GM19397 (cell line): ENCODE results near the gene CPNE9.

ENCODE experiments used
- ATAC-seq: cut with Tn5 transposase; IDR thresholded peaks from one replicate; pipeline ENCODE4 v1.9.1; 2021; ENCODE audit warnings: mild to moderate bottlenecking, moderate library complexity; ENCODE audit not compliant: unreplicated experiment

The CPNE9 gene

GRCh38 chr3:9686050-9686550 is 17.5 kb upstream of the CPNE9 start:
- ATAC-seq: no peak

GRCh38 chr3:9686703-9687102 is 16.9 kb upstream of the CPNE9 start:
- no peak for ATAC-seq

GRCh38 chr3:9687514-9687913 is 16.1 kb upstream of the CPNE9 start:
- ATAC-seq: no peak

- ATAC-seq: no peak
Observed at GRCh38 chr3:9688961-9689360, 14.7 kb upstream of the CPNE9 start.

GRCh38 chr3:9689757-9690156 is 13.9 kb upstream of the CPNE9 start:
- ATAC-seq: no peak

GRCh38 chr3:9690451-9691450 is 12.9 kb upstream of the CPNE9 start:
- peak; percentile 98 for ATAC-seq

GRCh38 chr3:9691636-9692035 is 12.0 kb upstream of the CPNE9 start:
- no peak for ATAC-seq

GRCh38 chr3:9692416-9692815 is 11.2 kb upstream of the CPNE9 start:
- ATAC-seq: no peak

GRCh38 chr3:9695345-9695744 is 8.3 kb upstream of the CPNE9 start:
- ATAC-seq: no peak

GRCh38 chr3:9695746-9696145 is 7.9 kb upstream of the CPNE9 start:
- no peak for ATAC-seq

GRCh38 chr3:9696480-9697220 is 7.0 kb upstream of the CPNE9 start:
- ATAC-seq: no peak

GRCh38 chr3:9697892-9698291 is 5.7 kb upstream of the CPNE9 start:
- no peak for ATAC-seq

GRCh38 chr3:9698293-9698692 is 5.3 kb upstream of the CPNE9 start:
- ATAC-seq: no peak

GRCh38 chr3:9700536-9700935 is 3.1 kb upstream of the CPNE9 start:
- no peak for ATAC-seq

GRCh38 chr3:9701006-9701405 is 2.6 kb upstream of the CPNE9 start:
- ATAC-seq: no peak

- ATAC-seq: no peak
Observed at GRCh38 chr3:9701711-9702110, 1.9 kb upstream of the CPNE9 start.

- no peak for ATAC-seq
Observed at GRCh38 chr3:9703240-9703639, 393 bp upstream of the CPNE9 start.

GRCh38 chr3:9704347-9705322 is 1.0 kb downstream of the CPNE9 start:
- no peak for ATAC-seq

GRCh38 chr3:9710174-9710739 is 6.6 kb downstream of the CPNE9 start:
- ATAC-seq: no peak

- ATAC-seq: no peak
Observed at GRCh38 chr3:9712415-9712814, 8.8 kb downstream of the CPNE9 start.
